HG03457 (cell line): ENCODE measurements around the gene RPS6KA2.
A peak's percentile ranks its signal among the peaks of the same experiment; 100 is the strongest.
"Not testable (repeated sequence)": the region's sequence is repeated elsewhere in the genome, so short reads cannot be mapped to it uniquely, and the experiment has no call there.

Source experiments
- ATAC-seq: cut with Tn5 transposase; IDR thresholded peaks from one replicate; pipeline ENCODE4 v1.9.1; 2021; ENCODE audit warnings: moderate number of reproducible peaks; ENCODE audit not compliant: unreplicated experiment

Gene RPS6KA2

DNA sequence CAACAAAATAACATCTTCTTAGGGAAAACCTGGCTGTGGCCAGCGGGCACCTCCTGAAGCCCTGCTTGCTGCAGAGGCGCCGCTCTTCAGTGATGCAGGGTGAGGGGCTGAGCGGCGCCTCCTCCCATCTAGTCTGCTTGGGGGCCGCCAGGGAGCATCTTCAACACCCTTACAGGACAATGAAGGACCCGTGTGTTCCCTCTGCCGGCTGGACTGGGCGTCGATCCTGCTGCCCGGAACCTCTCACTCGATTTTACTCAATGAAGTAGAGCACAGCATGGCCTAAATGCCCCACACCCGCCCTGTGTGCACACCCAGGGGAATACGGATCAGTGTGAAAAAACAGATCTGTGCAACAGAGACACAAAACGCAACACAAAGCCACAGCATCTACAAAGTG is 215.8 kb downstream of the RPS6KA2 start:
- ATAC-seq: no peak

DNA sequence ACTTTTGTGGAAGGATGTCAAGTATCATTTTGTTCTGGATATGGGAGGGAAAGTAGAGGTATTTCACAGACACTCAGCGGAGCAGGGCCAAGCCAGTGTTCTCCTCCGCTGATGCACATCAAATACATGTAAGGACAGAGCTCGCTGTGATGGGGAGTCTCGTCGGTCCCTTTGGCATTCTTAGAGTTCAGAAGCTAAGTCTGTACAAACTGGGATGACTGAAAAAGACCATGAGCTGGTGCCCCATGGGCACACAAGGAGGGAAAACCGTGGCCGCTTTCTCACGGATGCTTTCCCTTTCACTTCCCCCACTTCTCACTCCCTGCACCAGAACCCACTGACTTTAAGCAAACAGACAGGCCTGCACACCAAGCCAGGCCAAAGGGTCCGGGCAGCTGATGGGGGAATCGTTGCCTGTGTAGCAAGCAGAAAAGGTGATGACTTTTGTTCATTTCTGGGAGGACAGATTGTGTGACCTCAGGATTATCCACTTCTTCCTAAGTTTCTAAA is 216.6 kb downstream of the RPS6KA2 start:
- no peak for ATAC-seq

GRCh38 chr6:166408936-166409755 is 217.9 kb downstream of the RPS6KA2 start:
- no peak for ATAC-seq

DNA sequence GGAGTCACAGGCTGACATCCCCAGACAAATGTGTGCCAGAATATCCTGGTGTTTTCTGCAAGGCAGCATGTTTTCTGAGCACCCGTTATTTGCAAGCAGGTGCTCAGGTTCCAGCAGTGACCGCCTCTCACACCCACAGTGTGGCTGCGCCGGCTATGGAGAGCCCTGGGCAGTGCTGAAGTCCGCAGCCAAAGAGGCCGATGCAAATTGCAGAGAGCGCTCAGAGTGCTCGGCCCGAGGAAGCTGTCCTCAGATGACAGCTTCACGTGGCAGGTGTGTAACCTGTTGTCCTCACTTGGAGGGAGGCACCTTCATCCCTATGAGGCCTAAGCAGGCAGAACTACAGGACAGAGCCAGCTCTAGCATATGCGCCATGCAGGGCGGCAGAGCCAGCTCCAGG is 220.9 kb downstream of the RPS6KA2 start:
- no peak for ATAC-seq

DNA sequence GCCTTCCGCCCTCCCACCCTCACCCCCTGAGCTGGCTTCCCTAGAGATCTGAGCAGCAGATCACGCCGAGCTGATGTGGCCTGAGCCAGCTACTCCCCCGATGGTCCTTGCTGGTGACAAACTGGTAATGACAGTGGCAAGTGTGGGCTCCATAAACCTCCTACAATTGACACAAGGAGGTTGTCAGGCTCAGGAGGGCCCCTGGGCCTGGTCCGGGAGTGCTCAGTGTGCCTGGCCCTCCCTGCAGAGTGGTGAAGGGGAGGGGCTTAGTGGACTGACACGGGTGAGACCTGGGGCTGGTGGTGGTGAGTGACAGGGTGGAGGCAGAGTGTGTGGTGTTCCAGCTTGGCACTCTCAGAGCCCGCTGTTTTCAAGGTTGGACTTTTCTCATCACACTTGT is 221.7 kb downstream of the RPS6KA2 start:
- no peak for ATAC-seq

DNA sequence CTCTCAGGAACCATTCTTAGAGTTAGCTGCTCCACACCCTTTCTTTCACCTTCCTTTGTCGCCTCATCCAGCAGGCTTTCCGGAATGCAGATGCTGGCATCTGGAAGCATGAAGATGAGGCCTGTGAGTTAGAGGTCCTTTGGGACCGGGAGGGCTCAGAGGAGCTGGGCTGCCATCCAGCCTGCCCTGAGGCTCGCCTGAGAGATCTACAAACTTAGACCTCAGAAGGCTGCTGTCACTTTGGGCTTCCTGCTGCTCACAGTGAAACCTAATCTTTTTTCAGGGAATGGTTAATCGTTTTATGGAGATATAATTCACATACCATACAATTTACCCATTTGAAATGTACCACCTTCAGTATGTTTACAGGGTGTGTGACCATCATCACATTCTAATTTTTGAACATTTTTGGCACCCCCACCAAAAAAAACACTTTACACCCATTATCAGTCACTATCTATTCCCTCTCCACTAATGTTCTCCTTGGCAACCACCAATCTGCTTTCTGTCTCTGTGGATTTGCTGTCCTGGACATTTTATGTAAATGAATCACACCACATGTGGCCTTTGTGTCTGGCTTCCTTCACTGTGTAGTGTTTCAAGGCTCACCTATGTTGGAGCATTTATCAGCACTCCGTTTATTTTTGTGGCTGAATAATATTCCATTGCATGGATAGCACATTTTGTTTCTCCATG is 224.3 kb downstream of the RPS6KA2 start:
- no peak for ATAC-seq

- ATAC-seq: peak; percentile 78
Measured at GRCh38 chr6:166400649-166401250, 226.3 kb downstream of the RPS6KA2 start.

DNA sequence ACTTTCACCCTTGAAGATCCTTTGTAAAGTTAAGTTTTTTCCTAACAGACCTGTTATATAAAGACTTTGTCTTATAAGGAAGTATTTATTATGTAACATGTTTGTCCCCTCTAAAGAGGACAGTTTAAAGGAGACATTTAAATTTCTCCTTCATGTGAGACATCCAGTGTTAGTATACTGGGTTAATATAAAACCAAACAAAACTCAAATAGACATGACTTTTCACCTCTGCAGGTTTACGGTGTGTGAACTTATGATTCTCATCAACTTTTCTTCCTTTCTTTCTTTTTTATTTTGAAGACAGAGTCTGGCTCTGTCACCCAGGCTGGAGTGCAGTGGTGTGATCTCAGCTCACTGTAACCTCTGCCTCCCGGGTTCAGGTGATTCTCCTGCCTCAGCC is 226.9 kb downstream of the RPS6KA2 start:
- ATAC-seq: no peak

DNA sequence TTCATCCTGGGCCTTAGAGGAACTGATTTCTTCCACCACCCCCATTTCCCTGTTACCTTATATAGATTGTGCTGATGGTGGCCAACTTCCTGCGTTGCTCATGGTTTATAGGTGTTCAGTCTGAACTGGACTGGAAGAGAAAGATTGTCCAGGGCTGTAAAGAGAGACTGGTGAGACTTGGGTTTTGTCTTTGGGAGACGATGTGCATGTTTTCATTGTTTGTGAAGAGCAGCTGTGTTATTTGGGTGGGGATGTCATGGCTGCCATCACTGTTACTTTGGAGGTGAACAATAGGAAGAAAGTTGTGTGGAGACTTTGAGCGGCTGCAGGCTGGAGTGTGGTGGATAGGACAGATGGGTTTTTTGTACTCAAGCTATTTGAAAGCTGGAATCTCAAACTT is 228.7 kb downstream of the RPS6KA2 start:
- no peak for ATAC-seq

GRCh38 chr6:166397849-166398248 is 229.2 kb downstream of the RPS6KA2 start:
- ATAC-seq: no peak

DNA sequence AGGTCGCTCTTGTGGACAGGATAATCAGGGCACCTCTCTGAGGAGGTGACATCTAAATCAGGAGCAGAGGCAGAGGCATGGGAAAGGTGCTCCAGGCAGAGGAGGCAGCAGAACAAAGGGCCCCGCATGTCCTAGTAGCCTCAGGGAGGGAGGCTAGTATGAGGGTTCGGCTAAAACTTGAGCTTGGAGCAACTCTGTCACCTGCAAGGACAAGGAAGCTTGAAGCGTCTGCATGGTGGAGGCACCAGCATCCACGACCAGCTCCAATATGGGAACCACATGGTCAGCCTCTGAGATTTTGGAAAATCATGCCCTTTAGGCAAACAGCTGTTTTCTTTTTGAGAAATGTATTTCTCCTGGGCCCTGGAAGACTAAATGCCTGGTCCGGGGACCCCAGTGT is 231.3 kb downstream of the RPS6KA2 start:
- no peak for ATAC-seq

GRCh38 chr6:166395351-166395750 is 231.7 kb downstream of the RPS6KA2 start:
- ATAC-seq: no peak

GRCh38 chr6:166394036-166394892 is 232.8 kb downstream of the RPS6KA2 start:
- no peak for ATAC-seq

- no peak for ATAC-seq
Measured at GRCh38 chr6:166393535-166393823, 233.6 kb downstream of the RPS6KA2 start.

DNA sequence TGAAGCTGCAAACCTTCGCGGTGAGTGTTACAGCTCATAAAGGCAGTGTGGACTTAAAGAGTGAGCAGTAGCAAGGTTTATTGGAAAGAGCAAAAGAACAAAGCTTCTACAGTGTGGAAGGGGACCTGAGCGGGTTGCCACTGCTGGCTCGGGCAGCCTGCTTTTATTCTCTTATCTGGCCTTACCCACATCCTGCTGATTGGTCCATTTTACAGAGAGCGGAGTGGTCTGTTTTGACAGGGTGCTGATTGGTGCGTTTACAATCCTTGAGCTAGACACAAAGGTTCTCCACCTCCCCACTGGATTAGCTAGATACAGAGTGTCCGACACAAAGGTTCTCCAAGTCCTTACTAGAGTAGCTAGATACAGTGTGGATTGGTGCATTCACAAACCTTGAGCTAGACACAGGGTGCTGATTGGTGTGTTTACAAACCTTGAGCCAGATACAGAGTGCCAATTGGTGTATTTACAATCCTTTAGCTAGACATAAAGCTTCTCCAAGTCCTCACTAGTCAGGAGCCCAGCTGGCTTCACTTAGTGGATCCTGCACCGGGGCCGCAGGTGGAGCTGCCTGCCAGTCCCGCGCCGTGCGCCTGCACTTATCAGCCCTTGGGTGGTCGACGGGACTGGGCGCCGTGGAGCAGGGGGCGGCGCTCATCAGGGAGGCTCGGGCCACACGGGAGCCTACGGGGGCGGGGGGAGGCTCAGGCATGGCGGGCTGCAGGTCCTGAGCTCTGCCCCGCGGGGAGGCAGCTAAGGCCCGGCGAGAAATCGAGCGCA is 234.1 kb downstream of the RPS6KA2 start:
- not testable (repeated sequence) for ATAC-seq

DNA sequence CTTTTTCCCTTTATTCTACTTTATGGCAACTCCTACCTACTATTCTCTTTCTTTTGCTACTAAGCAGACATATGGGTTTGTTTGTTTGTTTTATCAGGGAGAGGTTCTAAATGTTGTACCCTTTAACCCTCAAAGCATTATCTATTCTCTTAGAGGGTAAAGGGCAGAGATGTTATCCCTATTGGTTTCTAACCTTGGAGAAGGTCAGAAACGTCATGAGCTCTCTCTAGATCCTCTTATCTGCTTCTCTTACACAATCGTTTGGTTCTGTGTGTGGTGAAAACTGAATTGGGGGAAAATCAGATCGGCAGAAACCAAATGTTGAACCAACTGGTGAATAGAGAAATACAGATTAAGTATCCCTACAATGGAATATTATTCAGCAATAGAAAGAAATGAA is 237.9 kb downstream of the RPS6KA2 start:
- ATAC-seq: no peak

- no peak for ATAC-seq
Measured at GRCh38 chr6:166388290-166389004, 238.6 kb downstream of the RPS6KA2 start.

- no peak for ATAC-seq
Measured at GRCh38 chr6:166387642-166388289, 239.3 kb downstream of the RPS6KA2 start.

DNA sequence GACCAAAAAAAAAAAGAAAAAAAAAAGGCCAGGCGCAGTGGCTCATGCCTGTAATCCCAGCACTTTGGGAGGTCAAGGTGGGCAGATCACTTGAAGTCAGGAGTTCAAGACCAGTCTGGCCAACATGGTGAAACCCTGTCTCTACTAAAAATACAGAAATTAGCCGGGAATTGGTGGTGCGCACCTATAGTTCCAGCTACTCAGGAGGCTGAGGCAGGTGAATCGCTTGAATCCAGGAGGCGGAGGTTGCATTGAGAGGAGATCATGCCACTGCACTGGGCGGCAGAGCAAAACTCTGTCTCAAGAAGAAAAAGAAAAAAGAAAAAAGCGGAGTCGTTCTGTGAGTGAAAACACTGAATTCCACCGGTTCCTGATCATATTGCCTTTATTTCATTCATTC is 240.0 kb downstream of the RPS6KA2 start:
- ATAC-seq: not testable (repeated sequence)
